ENCODE results near the gene ZNF672.

GRCh38 chr1:248788327-248788726 lies 49.7 kb upstream of the ZNF672 start:
- no peak for TF ChIP-seq CTCF (IDR thresholded peaks at IDR 0.05)
- TF ChIP-seq POLR2A (IDR thresholded peaks at IDR 0.05): no peak

Data from uterus (tissue), 2 donors.